GM21447 (cell line): ENCODE results near the gene DCAF17.
A peak's percentile ranks its signal among the peaks of the same experiment; 100 is the strongest.
"Not testable (repeated sequence)": the region's sequence is repeated elsewhere in the genome, so short reads cannot be mapped to it uniquely, and the experiment has no call there.

Experiments used
- ATAC-seq: cut with Tn5 transposase; IDR thresholded peaks from one replicate; pipeline ENCODE4 v1.9.1; 2021; ENCODE audit not compliant: unreplicated experiment

DCAF17 gene

DNA sequence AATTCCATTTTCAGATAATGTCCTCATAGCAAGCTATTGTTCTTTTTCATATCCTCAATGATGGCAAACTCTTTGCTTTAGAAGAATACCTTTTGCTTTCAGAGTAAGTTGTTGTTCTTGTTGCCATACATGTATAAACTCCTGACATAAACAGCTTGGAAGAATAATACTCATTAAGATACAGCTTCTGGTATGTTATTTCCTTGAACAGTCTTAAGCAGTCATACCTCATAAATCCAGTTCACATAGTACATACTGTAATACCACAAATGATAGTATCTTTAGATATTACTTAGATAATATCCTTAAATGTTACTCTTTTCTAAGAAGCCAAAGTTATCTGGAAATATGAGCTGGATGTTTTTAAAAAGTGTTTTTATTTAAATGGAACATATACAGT, 23.4 kb upstream of the DCAF17 start:
- ATAC-seq, result no peak

DNA sequence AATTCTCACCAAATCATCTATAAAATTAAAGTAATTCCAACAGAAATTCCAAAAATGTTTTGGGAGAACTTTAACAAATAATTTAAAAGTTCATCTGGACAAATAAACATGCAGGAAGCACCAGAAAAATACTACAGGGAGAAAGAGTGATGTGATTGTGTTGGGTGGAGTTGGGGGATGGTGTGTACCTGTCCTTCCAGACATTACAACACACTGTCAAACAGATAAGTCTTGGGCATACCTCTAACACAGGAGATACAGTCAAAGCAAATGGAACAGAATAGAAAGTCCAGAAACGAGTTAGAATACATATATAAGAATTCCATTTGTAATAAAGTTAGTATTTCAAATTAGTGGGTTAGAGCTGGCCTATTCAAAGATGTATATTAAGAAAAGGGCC, 22.8 kb upstream of the DCAF17 start:
- no peak for ATAC-seq

- ATAC-seq, result no peak
These were observed 22.1 kb upstream of the DCAF17 start for GRCh38 chr2:171411791-171412483.

- no peak for ATAC-seq
These were observed 21.4 kb upstream of the DCAF17 start for GRCh38 chr2:171412571-171413175.

DNA sequence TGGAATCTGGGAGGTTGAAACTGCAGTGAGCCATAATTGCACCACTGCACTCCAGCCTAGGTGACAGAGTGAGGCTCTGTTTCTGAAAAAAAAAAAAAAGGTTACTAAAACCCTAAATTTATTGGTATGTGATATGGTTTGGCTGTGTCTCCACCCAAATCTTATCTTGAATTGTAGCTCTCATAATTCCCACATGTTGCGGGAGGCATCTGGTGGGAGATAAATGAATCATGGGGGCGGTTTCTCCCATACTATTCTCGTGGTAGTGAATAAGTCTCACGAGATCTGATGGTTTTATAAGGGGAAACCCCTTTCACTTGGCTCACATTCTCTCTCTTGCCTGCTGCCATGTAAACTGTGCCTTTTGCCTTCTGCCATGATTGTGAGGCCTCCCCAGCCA, 19.4 kb upstream of the DCAF17 start:
- not testable (repeated sequence) for ATAC-seq

- ATAC-seq, result peak; percentile 86
These were observed 17.8 kb upstream of the DCAF17 start for GRCh38 chr2:171416009-171416926.

DNA sequence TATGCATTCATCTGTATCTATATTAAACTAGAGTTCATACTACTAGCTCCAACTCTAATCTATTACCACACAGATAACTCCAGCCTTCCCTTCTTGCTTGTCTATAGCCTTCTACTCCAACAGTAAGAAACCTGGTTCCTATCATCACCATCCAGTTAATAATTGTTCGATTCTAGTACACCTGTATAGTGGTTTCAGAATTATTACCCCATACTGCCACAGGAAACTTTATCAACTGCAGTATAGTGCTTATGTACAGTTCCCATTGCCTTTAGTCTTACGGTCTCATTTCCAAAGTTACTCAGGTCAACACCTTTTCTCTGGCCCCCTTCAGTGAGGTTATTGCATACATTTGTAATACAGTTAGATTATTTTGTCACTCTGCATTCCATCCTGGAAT, 14.7 kb upstream of the DCAF17 start:
- no peak for ATAC-seq

- ATAC-seq, result no peak
These were observed 13.1 kb upstream of the DCAF17 start for GRCh38 chr2:171420728-171421563.

DNA sequence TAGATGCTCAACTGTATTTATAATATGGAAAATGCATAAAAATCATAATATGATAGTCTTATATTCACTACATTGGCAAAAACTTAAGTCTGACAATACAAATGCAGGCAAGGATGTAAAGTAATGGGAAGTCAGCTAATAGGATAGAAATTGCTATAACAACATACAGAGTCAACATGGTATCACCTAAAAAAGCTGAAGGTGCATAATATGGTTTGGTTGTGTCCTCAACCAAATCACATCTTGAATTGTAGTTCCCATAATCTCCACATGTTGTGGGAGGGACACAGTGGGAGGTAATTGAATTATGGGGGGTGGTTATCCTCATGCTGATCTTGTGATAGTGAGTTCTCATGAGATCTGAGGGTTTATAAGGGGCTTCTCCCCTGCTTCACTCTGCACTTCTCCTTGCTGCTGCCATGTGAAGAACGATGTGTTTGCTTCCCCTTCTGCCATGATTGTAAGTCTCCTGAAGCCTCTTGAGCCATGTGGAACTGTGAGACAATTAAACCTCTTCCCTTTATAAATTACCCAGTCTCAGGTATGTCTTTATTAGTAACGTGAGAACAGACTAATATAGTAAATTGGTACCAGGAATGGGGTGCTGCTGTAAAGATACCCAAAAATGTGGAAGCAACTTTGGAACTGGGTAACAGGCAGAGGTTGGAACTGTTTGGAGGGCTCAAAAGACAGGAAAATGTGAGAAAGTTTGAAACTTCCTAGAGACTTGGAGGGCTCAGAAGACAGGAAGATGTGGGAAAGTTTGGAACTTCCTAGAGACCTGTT, 11.1 kb upstream of the DCAF17 start:
- ATAC-seq, result not testable (repeated sequence)

DNA sequence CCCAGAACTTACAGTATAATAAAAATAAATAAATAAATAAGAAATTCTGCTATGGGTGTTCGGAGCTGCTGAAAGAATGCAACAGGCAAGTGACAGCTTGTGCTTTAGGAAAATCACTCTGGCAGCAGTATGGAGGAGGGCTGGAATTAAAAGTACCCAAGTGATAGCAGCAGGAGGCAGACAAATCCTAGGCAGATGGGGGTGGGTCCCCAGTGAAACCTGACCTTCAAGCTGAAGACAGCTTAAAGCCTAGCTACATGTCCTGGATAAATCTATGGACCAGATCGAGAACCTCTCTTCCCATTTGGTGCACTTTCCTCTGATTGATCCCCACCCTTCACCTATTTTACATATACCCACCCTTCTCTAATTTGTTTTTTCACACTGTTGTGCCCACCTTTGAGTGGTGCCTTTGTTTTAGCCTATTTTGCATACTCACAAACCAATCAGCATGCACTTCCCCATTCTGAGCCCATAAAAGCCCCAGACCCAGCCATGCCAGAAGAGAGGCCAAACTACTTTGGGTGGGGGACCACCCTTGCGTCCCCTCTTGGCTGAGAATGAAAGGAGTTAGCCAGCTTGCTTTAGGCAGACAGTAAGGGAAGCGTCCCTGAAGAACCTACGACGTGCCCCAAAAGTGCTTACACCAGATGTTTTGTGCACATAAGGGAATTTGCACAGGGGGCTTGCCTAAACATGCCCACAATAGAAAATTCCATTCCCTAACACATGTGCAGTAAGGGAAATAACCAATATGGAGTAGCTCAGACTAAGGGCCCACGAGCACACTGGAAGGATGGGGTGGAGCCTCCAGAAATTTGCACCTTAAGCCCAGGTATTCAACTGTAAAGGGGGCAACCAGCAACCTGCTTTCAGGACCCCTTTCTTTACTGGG, 3.3 kb upstream of the DCAF17 start:
- no peak for ATAC-seq

- ATAC-seq, result no peak
These were observed 2.3 kb upstream of the DCAF17 start for GRCh38 chr2:171431677-171432167.

DNA sequence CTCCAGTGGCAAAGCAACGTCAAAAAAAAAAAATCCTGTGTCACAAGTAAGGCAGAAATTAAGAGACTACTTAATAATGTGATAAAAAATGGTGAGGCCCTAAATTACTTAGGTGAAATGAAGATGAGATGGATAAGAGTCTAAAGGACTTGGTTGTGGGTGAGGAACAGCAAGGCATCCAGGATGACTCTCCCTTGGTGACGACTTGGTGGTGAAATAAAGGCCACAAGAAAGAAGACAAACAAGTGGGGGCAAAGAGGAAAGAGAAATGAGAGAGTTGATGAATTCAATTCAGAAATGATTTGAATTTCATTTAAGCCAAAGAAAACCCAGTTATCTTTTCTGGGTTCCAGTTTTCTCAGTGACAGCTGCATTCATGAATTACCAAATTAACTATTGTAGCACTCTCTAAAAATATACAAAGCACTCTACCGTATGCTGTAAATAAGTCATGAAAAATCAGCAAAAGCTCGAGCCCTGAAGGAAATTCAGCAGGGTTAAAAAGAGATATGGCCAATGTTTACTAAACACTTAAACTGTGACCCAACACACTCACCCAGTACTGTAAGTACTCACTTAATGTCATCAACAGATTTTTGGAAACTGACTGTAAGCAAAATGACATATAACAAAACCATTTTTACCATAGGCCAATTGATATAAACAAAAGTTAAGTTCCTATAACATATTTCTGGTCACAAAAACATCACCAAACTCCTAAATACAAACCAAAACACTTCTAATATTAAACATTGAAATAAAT, 1.6 kb upstream of the DCAF17 start:
- ATAC-seq, result no peak

GRCh38 chr2:171432969-171433762, 860 bp upstream of the DCAF17 start:
- ATAC-seq, result peak; percentile 29

GRCh38 chr2:171433763-171434012, 338 bp upstream of the DCAF17 start, which contains the start of gene METTL8:
TSS of gene METTL8 (minus strand) at chr2:171433990. CDS start at chr2:171392185, 41,805 bp downstream.
- no peak for ATAC-seq

DNA sequence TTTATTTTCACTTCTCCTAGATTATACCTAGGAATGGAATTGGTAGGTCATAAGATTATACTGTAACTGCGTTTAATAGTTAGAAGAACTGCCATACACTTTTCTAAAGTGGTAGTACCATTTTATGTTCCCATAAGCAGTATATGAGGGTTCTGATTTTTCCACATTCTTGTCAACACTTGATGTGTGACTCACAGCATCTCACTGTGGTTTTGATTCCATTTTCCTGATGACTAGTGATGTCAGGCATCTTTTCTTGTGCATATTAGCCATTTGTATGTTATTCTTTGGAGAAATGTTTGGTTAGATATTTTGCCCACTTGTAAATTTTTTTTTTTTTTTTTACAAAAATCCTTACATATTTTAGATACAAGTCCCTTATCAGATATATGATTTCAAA, 2.3 kb downstream of the DCAF17 start:
- no peak for ATAC-seq

- no peak for ATAC-seq
These were observed 7.4 kb downstream of the DCAF17 start for GRCh38 chr2:171441470-171441869.

DNA sequence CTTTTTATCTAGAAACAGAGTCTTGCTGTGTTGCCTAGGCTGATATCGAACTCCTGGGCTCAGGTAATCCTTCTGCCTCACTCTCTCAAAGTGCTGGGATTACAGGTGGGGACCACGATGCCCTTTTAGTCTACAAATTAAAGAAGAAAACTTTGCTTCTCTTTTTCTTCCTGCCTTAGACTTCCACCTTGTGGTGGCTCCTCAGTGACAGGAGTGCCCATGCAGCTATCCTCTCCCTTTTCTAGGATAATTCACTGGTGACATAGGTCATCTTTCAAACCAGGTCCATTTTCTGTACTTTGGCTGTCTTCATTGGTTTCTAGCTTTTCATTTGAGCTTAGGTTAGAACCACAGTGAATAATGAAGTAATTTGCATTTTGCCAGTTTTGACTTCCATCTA, 13.6 kb downstream of the DCAF17 start:
- no peak for ATAC-seq

DNA sequence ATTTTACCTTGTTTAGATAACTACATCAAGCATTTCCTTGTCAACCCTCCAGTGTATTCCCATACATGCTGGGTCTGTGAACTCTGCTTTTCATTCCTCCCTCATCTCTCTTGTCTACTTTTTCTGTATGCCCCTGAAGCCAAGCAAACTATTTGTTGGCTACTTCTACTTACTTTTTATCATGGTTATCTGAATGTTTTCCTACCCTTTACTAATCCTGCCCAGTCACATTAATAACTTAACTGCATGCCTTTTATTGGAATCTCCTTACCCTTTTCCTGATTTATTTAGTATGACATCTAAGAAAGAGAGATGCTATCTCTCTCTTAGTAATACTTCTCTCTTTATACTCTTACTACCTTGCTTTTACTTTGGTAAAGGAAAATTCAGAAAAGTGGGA, 17.0 kb downstream of the DCAF17 start:
- ATAC-seq, result no peak
